Measurements from ENCODE around the gene FAM174C. TPM values are rescaled to one million over a fixed set of nuclear protein-coding genes. Genes with fewer than 3 reads are reported as not detected.

Gene FAM174C
- total and polyA plus RNA-seq, 9 donors = 0.30 to 72.5 (median 26.7) TPM

DNA sequence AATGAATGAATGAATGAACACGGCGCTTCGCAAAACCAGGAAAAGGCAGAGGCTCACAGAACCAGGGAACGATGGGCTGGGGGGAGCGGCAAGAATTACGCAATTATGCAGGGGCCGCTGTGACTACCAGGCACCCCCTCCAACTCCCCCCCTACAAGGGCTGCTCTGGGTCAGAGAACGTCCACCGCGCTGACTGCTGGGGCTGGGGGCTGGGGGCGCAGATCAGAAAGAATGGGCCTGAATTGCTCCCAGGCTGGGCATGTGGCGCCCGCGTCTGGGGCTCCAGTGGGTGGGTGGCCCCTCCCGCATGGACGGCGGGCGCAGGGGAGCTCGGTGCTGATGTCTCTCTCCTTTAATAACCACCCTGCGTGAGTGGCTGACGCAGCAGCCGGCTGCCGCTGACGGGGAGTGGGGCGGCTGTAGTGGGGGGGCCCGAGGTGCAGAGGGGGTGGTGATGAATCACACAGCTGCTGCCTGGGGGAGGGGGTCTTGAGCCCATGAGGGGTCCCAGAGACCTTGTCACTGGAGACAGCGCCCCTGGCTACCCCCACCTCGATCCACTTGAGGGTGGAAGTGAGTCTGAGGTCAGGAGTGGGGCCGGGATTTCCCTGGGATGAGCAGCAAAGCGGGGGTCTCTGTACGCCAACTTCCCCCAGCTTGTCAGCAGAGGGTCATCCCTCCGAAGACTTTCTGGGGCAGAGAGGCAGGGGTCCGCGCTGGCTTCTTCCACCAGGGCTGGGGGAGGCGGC is 7.7 kb upstream of the FAM174C start:
- no peak for TF ChIP-seq EP300 (IDR thresholded peaks at IDR 0.05)
- no peak for TF ChIP-seq POLR2A (IDR thresholded peaks at IDR 0.05)
- TF ChIP-seq CTCF (IDR thresholded peaks at IDR 0.05) = no peak
- no peaks in the 10 kb centered on the region for H3K36me3 ChIP-seq
- peaks cover 33% of the 10 kb centered on the region for H3K4me1 ChIP-seq (ENCODE audit: insufficient read depth)
- intact Hi-C loops (cut with DNase I) = loop anchor here in 2 of 4 donors (1.0 to 2.0 kb wide), 2 partner anchors 23 kb away; no protein-coding TSS in a partner anchor
- H3K27ac ChIP-seq = peak overlapping the region in 1 of 2 donors; percentile 38
- no peaks in the 10 kb centered on the region for H3K27me3 ChIP-seq
- no peaks in the 10 kb centered on the region for H3K9me3 ChIP-seq
- peak in 4 of 5 donors; percentile 67 to 71 (median 68) for DNase-seq
- H3K4me3 ChIP-seq = peak overlapping the region; percentile 49
- 27 to 44% (median 30%) methylated on average over 32 to 35 of the region's 35 CpGs for WGBS, 3 donors

DNA sequence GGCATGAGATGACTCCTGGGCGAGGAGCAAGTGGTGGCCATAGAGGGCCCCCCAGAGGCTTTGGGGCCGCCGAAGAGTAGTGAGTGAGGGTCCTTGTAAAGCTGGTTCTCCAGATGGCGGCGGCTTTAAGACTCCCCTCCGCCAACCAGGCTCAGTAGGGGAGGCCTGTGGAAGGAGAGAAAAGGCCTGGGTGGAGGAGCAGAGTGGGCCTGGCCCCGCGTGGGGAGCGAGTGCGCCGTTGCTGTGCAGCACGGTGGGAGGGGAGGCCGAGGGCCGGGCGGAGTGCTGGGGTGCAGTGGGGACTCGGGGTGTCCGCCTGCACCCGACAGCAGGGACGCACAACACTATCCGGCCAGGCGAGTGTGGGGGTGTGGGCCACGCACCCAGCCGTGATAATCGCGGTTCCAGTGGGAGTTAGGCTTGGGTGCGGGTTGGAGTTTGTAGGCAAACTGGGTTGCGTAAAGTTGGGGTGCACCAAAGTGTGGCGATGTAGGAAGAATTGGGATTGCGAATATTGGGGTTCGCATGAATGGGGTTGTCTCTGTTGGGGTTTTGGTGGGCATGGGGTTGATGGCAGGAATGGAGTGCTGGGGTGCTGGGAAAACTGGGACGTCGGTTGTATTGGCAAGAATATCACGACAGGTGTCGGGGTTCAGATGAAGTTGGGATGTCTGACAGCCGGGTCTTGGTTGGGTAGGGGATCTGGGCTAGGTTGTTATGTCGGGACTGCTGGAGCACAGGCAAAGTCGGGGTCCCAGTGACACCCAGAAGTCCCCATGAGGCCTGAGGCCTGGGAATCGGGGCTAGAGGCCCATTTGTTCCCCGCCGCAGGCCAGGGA is 6.9 kb upstream of the FAM174C start:
- H3K4me1 ChIP-seq (ENCODE audit: insufficient read depth) = peaks cover 35% of the 10 kb centered on the region
- peak in 1 of 5 donors; percentile 66 for DNase-seq
- no peaks in the 10 kb centered on the region for H3K27me3 ChIP-seq
- peak overlapping the region; percentile 38 to 63 for H3K27ac ChIP-seq
- no peak for TF ChIP-seq POLR2A (IDR thresholded peaks at IDR 0.05)
- no peak for TF ChIP-seq EP300 (IDR thresholded peaks at IDR 0.05)
- no peak for TF ChIP-seq CTCF (IDR thresholded peaks at IDR 0.05)
- 50 to 51% (median 50%) methylated on average over 40 of the region's 40 CpGs for WGBS, 3 donors
- no peaks in the 10 kb centered on the region for H3K9me3 ChIP-seq
- H3K36me3 ChIP-seq = no peaks in the 10 kb centered on the region
- H3K4me3 ChIP-seq = peak overlapping the region; percentile 3
- intact Hi-C loops (cut with DNase I) = no loop called here

DNA sequence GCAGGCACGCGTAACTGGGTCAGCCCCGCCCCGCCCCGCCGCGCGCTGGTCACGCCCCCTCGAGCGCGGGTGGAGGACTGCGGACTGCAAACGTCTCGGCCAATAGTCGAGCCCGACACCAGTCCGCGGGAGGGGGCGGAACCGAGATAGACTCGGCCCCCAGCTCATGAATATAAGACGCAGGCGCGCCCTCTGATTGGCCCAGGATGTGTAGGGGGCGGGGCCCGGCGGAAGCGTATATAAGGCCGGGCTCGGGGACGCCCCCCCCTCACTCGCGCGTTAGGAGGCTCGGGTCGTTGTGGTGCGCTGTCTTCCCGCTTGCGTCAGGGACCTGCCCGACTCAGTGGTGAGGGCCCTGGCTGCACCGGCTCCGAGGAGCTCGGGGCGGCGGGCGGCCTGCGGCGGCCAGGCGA is 6.3 kb upstream of the FAM174C start, which contains the start of gene CIRBP:
Gene CIRBP (plus strand): TSS at position 268 of the 413 bp plus-strand sequence. CDS start 1,602 bp downstream, outside the sequence.
- no peak for TF ChIP-seq CTCF (IDR thresholded peaks at IDR 0.05)
- peak; percentile 100 for TF ChIP-seq POLR2A (IDR thresholded peaks at IDR 0.05)

DNA sequence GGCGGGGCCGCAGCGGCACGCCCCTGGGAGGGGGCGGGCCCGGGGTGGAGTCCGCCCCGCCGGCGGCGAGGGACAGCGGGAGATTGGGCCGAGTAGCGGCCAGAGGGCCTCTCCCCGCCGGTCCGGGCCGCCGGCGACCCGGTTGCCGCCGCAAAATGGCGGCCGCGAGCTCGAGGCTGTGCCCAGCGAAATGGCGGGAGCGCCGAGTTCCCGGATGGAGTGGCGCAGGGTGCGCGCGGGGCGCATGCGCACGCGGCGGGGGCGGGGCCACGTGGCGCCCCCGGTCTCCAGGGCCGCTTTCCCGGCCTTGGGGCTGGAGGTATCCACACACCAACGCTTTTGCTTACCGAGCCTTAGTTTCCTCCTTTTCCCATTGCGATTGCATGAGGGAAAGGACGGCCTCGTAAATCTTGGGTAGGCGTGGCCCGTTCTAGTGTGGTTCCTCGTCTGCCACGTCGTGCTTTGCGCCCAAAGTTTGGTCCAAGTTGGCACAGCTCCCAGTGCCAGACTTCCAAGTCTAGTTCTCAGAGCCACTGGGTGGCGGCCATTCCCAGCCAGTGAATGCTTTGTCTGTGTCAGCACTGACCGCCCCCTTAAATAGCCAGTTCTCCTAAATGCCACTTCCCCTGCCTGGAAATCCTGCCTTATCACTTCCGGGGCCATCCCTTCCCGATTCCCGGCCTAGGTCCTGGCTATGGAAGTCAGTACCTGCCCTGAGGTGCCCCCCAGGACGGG is 5.7 kb upstream of the FAM174C start:
- H3K9me3 ChIP-seq = no peaks in the 10 kb centered on the region
- peak; percentile 89 to 94 (median 92) for DNase-seq
- peak; percentile 39 for TF ChIP-seq EP300 (IDR thresholded peaks at IDR 0.05)
- TF ChIP-seq POLR2A (IDR thresholded peaks at IDR 0.05) = peak; percentile 43
- TF ChIP-seq CTCF (IDR thresholded peaks at IDR 0.05) = peak in 1 of 3 donors; percentile 19
- H3K27ac ChIP-seq = peak overlapping the region; percentile 92 to 100
- H3K27me3 ChIP-seq = no peaks in the 10 kb centered on the region
- H3K36me3 ChIP-seq = no peaks in the 10 kb centered on the region
- H3K4me3 ChIP-seq = peak overlapping the region; percentile 74
- H3K4me1 ChIP-seq (ENCODE audit: insufficient read depth) = peaks cover 39% of the 10 kb centered on the region
- 0 to 1% (median 1%) methylated on average over 37 to 64 of the region's 64 CpGs for whole genome bisulfite sequencing, 3 donors
- intact Hi-C loops (cut with DNase I) = loop anchor here in 1 of 4 donors (10.0 kb wide), 1 partner anchor 115 kb away; the partner anchor contains the start of gene NDUFS7

More for the DNA sequence above, 6.3 kb upstream of the FAM174C start, which contains the start of gene CIRBP:
- no peaks in the 10 kb centered on the region for H3K27me3 ChIP-seq
- no peaks in the 10 kb centered on the region for H3K36me3 ChIP-seq
- H3K4me3 ChIP-seq = peak within 1 kb of the TSS; percentile 74
- no peaks in the 10 kb centered on the region for H3K9me3 ChIP-seq
- intact Hi-C loops (cut with DNase I) = no loop called here
- peak; percentile 100 for DNase-seq
- H3K27ac ChIP-seq = peak within 1 kb of the TSS; percentile 92 to 100
- H3K4me1 ChIP-seq (ENCODE audit: insufficient read depth) = peaks cover 38% of the 10 kb centered on the region
- 0% methylated on average over 21 to 50 of the region's 50 CpGs for WGBS, 3 donors
